HEK293 (cell line): ENCODE measurements around the gene TBCK.

Source experiments
- CTCF ChIA-PET: fragments of 350-600 bp; formaldehyde crosslinking; extraction: SDS; loops from one replicate; lab custom pipeline; 2021; ENCODE audit warnings: antibody characterized with exemption; lab: Yijun Ruan, JAX
- POLR2A ChIA-PET: fragments of 300-600 bp; formaldehyde crosslinking; extraction: SDS; loops from one replicate; lab custom pipeline; 2020; ENCODE audit warnings: antibody characterized with exemption, inconsistent platforms; lab: Yijun Ruan, JAX
- H3K27ac ChIP-seq: fragments of 200-500 bp; sonication (Bioruptor generic); 2 replicates; pipeline ENCODE4 v1.5.1; 2014; ENCODE audit warnings: low read depth, low read length, control low read depth, inconsistent platforms; ENCODE audit errors: extremely low read depth
- H3K36me3 ChIP-seq, 2 experiments: fragments of 200-500 bp in 1 of 2; sonication (Bioruptor generic) in 1 of 2; 1 replicate in 1 of 2; 2 replicates in 1 of 2; pipeline ENCODE4 v1.5.1; 2014 to 2017; ENCODE audit warnings: inconsistent platforms in 2 of 2, low read length in 2 of 2; ENCODE audit not compliant: control insufficient read depth in 2 of 2, insufficient read depth in 1 of 2
- H3K4me1 ChIP-seq: fragments of 200-500 bp; sonication (Bioruptor generic); 2 replicates; pipeline ENCODE4 v1.5.1; 2014; ENCODE audit warnings: mild to moderate bottlenecking, low read length, inconsistent platforms; ENCODE audit not compliant: control insufficient read depth, insufficient read depth
- H3K4me3 ChIP-seq: 2 replicates; pipeline ENCODE4 v1.5.1; 2011; ENCODE audit warnings: low read depth, mild to moderate bottlenecking, control low read depth, low read length, moderate library complexity
- H3K9me3 ChIP-seq: fragments of 200-500 bp; sonication (Bioruptor generic); 2 replicates; pipeline ENCODE4 v1.5.1; 2014; ENCODE audit warnings: low read depth, low read length, inconsistent platforms; ENCODE audit not compliant: control insufficient read depth, insufficient read depth
- KLF8 ChIP-seq: fragments of 450-650 bp; formaldehyde crosslinking; IDR thresholded peaks from 2 replicates; pipeline ENCODE4 v1.5.1; 2016; ENCODE audit warnings: missing biosample characterization, missing genetic modification characterization
- TRIM28 ChIP-seq: IDR thresholded peaks from 2 replicates; pipeline ENCODE4 v1.6.1; 2011; ENCODE audit warnings: low read length, control low read depth, borderline replicate concordance
- ZFP41 ChIP-seq: fragments of 450-650 bp; formaldehyde crosslinking; IDR thresholded peaks from 2 replicates; pipeline ENCODE4 v1.5.1; 2016; ENCODE audit warnings: missing biosample characterization, missing genetic modification characterization, borderline replicate concordance
- ZNF175 ChIP-seq: fragments of 450-650 bp; formaldehyde crosslinking; IDR thresholded peaks from 2 replicates; pipeline ENCODE4 v1.5.1; 2016; ENCODE audit warnings: missing biosample characterization, missing genetic modification characterization
- ZNF2 ChIP-seq: fragments of 450-650 bp; formaldehyde crosslinking; IDR thresholded peaks from 2 replicates; pipeline ENCODE4 v1.5.1; 2016; ENCODE audit warnings: missing biosample characterization, missing genetic modification characterization
- ZNF274 ChIP-seq, 2 experiments: fragments of 200-500 bp in 1 of 2; fragments of 450-650 bp in 1 of 2; sonication (Bioruptor generic) in 1 of 2; formaldehyde crosslinking in 1 of 2; IDR thresholded peaks; 2 replicates each; pipeline versions ENCODE4 v1.5.1 to v1.6.1; 2014 to 2016; ENCODE audit warnings: borderline replicate concordance in 1 of 2, inconsistent platforms in 1 of 2, low read length in 1 of 2, missing biosample characterization in 1 of 2, missing genetic modification characterization in 1 of 2
- ZNF423 ChIP-seq: fragments of 450-650 bp; formaldehyde crosslinking; IDR thresholded peaks from 2 replicates; pipeline ENCODE4 v1.5.1; 2016; ENCODE audit warnings: missing biosample characterization, missing genetic modification characterization
- ZNF433 ChIP-seq: fragments of 450-650 bp; formaldehyde crosslinking; IDR thresholded peaks from 2 replicates; pipeline ENCODE4 v1.5.1; 2016; ENCODE audit warnings: missing biosample characterization, missing genetic modification characterization, low read depth
- TF ChIP-seq, protein P1 (sequence below): fragments of 450-650 bp; formaldehyde crosslinking; IDR thresholded peaks from 2 replicates; pipeline ENCODE4 v1.5.1; 2016; ENCODE audit warnings: missing biosample characterization, missing genetic modification characterization

TBCK gene

DNA sequence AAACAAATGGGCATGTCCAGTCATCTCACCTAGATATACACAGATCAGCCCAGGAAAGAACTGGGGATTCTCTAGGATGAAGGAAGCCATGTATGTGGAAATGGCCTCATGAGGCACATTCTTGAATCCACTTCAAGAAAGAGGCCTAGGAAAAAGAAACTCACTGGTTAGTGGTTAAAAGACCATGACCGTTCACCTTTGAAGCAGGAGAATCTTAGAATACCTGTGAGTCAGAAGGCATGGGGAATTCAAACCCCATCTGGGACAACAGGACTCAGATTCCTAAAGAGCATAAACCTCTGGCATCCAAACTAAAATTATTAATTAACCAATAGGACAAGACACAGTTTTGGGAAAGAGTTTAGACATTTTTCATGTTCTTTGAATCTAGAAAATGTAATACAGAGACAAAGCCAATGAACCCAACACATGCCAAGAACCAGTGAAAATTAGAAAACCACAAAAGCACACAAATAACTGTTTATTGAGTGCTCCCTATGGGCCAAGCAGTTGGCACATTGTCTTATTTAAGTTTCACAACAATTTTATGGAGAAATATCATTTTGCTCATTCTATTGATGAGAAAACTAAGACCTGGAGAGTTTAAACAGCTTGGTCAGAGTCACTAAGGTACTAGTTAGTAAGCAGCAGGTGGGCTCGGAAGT, 323.2 kb downstream of the TBCK start:
- H3K27ac ChIP-seq = no peak overlapping the region
- no peak for TF ChIP-seq ZNF433 (tag by site-specific recombination)
- TF ChIP-seq ZNF2 = no peak
- TF ChIP-seq KLF8 (tag by site-specific recombination) = no peak
- TF ChIP-seq, protein P1, sequence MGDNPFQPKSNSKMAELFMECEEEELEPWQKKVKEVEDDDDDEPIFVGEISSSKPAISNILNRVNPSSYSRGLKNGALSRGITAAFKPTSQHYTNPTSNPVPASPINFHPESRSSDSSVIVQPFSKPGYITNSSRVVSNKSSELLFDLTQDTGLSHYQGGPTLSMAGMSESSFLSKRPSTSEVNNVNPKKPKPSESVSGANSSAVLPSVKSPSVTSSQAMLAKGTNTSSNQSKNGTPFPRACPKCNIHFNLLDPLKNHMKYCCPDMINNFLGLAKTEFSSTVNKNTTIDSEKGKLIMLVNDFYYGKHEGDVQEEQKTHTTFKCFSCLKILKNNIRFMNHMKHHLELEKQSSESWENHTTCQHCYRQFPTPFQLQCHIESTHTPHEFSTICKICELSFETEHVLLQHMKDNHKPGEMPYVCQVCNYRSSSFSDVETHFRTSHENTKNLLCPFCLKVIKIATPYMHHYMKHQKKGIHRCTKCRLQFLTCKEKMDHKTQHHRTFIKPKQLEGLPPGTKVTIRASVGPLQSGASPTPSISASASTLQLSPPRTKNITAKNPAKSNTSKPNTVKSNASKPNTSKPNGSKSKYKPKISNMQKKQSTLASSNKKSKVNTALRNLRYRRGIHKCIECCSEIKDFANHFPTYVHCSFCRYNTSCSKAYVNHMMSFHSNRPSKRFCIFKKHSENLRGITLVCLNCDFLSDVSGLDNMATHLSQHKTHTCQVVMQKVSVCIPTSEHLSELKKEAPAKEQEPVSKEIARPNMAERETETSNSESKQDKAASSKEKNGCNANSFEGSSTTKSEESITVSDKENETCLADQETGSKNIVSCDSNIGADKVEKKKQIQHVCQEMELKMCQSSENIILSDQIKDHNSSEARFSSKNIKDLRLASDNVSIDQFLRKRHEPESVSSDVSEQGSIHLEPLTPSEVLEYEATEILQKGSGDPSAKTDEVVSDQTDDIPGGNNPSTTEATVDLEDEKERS (tag by site-specific recombination) = no peak
- TF ChIP-seq ZNF423 (tag by site-specific recombination) = no peak
- no peak for TF ChIP-seq ZNF274 (IDR thresholded peaks at IDR 0.05; ENCODE audit: low read length)
- TF ChIP-seq ZNF274 (tag by site-specific recombination; IDR thresholded peaks at IDR 0.05; ENCODE audit: borderline replicate concordance) = no peak
- TF ChIP-seq TRIM28 = no peak
- ChIA-PET CTCF (no interaction called here), POLR2A (no interaction called here)
- H3K36me3 ChIP-seq = no peaks in the 10 kb centered on the region
- H3K4me1 ChIP-seq = no peaks in the 10 kb centered on the region
- H3K4me3 ChIP-seq = no peak overlapping the region
- no peaks in the 10 kb centered on the region for H3K9me3 ChIP-seq

DNA sequence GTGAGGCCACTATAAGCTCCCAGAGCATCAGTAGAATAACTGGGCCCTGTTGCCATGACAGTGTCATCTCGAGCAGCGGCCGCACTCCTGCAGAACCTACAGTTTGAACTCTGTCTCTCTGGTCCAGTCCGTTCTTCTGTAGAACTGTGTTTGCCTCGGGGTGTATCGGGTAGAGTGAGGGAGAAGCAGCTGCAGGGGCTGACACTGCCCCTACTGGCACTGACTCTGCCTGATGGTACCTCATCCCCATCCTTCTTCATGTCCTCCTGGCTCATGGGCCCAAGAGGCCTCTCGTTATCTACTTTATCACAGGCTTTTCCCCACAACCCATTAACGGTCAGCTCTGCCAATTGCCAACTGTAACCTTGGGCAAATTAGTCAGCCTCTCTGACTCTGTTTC, 324.3 kb downstream of the TBCK start:
- H3K9me3 ChIP-seq = no peaks in the 10 kb centered on the region
- no peaks in the 10 kb centered on the region for H3K36me3 ChIP-seq
- CTCF ChIA-PET = interaction anchor here (0.5 to 0.6 kb wide), 2 partner anchors 44 to 277 kb away, joined by 3 read pairs; no protein-coding TSS in a partner anchor
- no peak for TF ChIP-seq ZNF175 (tag by site-specific recombination)
- no peak for TF ChIP-seq ZFP41 (tag by site-specific recombination)
- POLR2A ChIA-PET = no interaction called here
- H3K4me3 ChIP-seq = no peak overlapping the region
- no peak overlapping the region for H3K27ac ChIP-seq
- no peaks in the 10 kb centered on the region for H3K4me1 ChIP-seq
